ENCODE measurements around the gene CILP.
"Not testable (repeated sequence)": the region's sequence is repeated elsewhere in the genome, so short reads cannot be mapped to it uniquely, and the experiment has no call there.

Gene CILP

GRCh38 chr15:65210770-65211481, at the start of gene CILP:
TSS of gene CILP (minus strand) at chr15:65211473. CDS start at chr15:65209755, 1,718 bp downstream.
- FAIRE-seq: no peak

- FAIRE-seq: no peak
Measured at GRCh38 chr15:65260968-65261367, 49.7 kb upstream of the CILP start.

GRCh38 chr15:65259367-65259797, 48.1 kb upstream of the CILP start:
- no peak for FAIRE-seq

GRCh38 chr15:65258375-65259262, 47.3 kb upstream of the CILP start:
- no peak for FAIRE-seq

GRCh38 chr15:65255486-65256140, 44.3 kb upstream of the CILP start:
- no peak for FAIRE-seq

GRCh38 chr15:65254758-65255157, 43.5 kb upstream of the CILP start:
- no peak for FAIRE-seq

GRCh38 chr15:65254356-65254755, 43.1 kb upstream of the CILP start:
- FAIRE-seq: no peak

- FAIRE-seq: no peak
Measured at GRCh38 chr15:65249641-65250040, 38.4 kb upstream of the CILP start.

GRCh38 chr15:65248511-65249255, 37.4 kb upstream of the CILP start:
- no peak for FAIRE-seq

- no peak for FAIRE-seq
Measured at GRCh38 chr15:65246939-65247338, 35.7 kb upstream of the CILP start.

GRCh38 chr15:65246026-65246714, 34.9 kb upstream of the CILP start:
- no peak for FAIRE-seq

GRCh38 chr15:65245096-65245856, 34.0 kb upstream of the CILP start:
- FAIRE-seq: no peak

- no peak for FAIRE-seq
Measured at GRCh38 chr15:65244638-65245037, 33.4 kb upstream of the CILP start.

- not testable (repeated sequence) for FAIRE-seq
Measured at GRCh38 chr15:65236443-65236842, 25.2 kb upstream of the CILP start.

GRCh38 chr15:65233696-65234095, 22.4 kb upstream of the CILP start:
- FAIRE-seq: no peak

GRCh38 chr15:65232520-65232919, 21.2 kb upstream of the CILP start:
- FAIRE-seq: no peak

- FAIRE-seq: no peak
Measured at GRCh38 chr15:65231306-65231705, 20.0 kb upstream of the CILP start.

- FAIRE-seq: not testable (repeated sequence)
Measured at GRCh38 chr15:65226901-65227300, 15.6 kb upstream of the CILP start.

GRCh38 chr15:65226221-65226620, 14.9 kb upstream of the CILP start:
- no peak for FAIRE-seq

- FAIRE-seq: no peak
Measured at GRCh38 chr15:65223996-65224395, 12.7 kb upstream of the CILP start.

GRCh38 chr15:65222891-65223290, 11.6 kb upstream of the CILP start:
- no peak for FAIRE-seq

Measured in colon (tissue), 2 donors.